ENCODE data around the gene SORCS2.

- TF ChIP-seq POLR2AphosphoS5 (IDR thresholded peaks at IDR 0.05) (no peak), POLR2A (IDR thresholded peaks at IDR 0.05) (no peak)
- TF ChIP-seq, protein P1, sequence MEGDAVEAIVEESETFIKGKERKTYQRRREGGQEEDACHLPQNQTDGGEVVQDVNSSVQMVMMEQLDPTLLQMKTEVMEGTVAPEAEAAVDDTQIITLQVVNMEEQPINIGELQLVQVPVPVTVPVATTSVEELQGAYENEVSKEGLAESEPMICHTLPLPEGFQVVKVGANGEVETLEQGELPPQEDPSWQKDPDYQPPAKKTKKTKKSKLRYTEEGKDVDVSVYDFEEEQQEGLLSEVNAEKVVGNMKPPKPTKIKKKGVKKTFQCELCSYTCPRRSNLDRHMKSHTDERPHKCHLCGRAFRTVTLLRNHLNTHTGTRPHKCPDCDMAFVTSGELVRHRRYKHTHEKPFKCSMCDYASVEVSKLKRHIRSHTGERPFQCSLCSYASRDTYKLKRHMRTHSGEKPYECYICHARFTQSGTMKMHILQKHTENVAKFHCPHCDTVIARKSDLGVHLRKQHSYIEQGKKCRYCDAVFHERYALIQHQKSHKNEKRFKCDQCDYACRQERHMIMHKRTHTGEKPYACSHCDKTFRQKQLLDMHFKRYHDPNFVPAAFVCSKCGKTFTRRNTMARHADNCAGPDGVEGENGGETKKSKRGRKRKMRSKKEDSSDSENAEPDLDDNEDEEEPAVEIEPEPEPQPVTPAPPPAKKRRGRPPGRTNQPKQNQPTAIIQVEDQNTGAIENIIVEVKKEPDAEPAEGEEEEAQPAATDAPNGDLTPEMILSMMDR (IDR thresholded peaks at IDR 0.05), result no peak
Observed at GRCh38 chr4:7183161-7183560, 9.2 kb upstream of the SORCS2 start.
